Colonic mucosa (tissue), 4 donors: ENCODE results near the gene PRKAR2B. TPM values are rescaled to one million over a fixed set of nuclear protein-coding genes. Genes with fewer than 3 reads are reported as not detected.

Experiments
- DNase-seq: peaks from one replicate; pipeline ENCODE4 v3.0.0-alpha.2; 2020
- H3K27ac ChIP-seq: fragments of 200-600 bp; one replicate; pipeline ENCODE4 v1.8.0; 2021
- H3K27me3 ChIP-seq: fragments of 200-600 bp; one replicate; pipeline ENCODE4 v1.8.0; 2021
- H3K36me3 ChIP-seq: fragments of 200-600 bp; one replicate; pipeline ENCODE4 v1.8.0; 2021
- H3K4me1 ChIP-seq: fragments of 200-600 bp; one replicate; pipeline ENCODE4 v1.8.0; 2021; ENCODE audit warnings: mild to moderate bottlenecking
- H3K4me3 ChIP-seq: fragments of 200-600 bp; one replicate; pipeline ENCODE4 v1.8.0; 2021
- H3K9ac ChIP-seq, 2 donors: one replicate each; pipeline ENCODE4 v1.7.0; 2013; ENCODE audit warnings: control low read depth in 2 of 2, low read depth in 2 of 2, low read length in 2 of 2
- H3K9me3 ChIP-seq: fragments of 200-600 bp; one replicate; pipeline ENCODE4 v1.8.0; 2021
- intact Hi-C: fragments of 100-400 bp; cut with DNase I; formaldehyde crosslinking; loops from one replicate; pipeline ENCODE4 v1.14.1; 2022
- total RNA-seq, 2 donors: library from RNA; stranded (reverse); fragmentation: NEBNext Ultra II Directional in 1 of 2; extraction: Animal tissue kit (Norgen Biotek cat#: 25700) in 1 of 2; gene quantifications; one replicate each; pipeline ENCODE4 v1.2.1, GENCODE V29; 2021
- TF ChIP-seq, protein P1 (sequence below): fragments of 200-600 bp; IDR thresholded peaks from one replicate; pipeline ENCODE4 v1.8.0; 2022; ENCODE audit warnings: antibody characterized with exemption, mild to moderate bottlenecking
- donor health status: healthy.
- donor health status: DM: no; HTN: no; CAD: no.
- donor health status: DM: no; HTN: no; CAD: no.

PRKAR2B gene
- total RNA-seq, 2 donors from 2014 or later = 9.3 to 11.7 TPM

DNA sequence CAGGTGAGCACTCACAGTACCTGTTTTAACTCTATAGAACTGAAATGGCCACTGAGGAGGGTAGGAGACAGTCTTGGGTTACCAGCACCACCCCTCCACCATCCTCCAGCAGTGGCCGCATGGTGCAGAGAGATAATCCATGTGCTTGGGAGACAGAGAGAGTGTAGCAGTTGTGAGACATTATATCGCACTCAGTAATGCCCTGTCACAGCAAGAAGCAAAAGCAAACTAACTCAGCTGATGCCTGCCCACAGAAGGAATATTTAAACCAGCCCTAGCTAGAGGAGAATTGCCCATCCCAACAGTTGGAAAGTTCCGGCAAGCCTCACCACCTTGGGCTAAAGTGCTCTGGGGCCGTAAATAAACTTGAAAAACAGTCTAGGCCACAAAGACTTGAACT, 65.5 kb downstream of the PRKAR2B start:
- no peaks in the 10 kb centered on the region for H3K27me3 ChIP-seq
- no peaks in the 10 kb centered on the region for H3K9me3 ChIP-seq
- TF ChIP-seq, protein P1, sequence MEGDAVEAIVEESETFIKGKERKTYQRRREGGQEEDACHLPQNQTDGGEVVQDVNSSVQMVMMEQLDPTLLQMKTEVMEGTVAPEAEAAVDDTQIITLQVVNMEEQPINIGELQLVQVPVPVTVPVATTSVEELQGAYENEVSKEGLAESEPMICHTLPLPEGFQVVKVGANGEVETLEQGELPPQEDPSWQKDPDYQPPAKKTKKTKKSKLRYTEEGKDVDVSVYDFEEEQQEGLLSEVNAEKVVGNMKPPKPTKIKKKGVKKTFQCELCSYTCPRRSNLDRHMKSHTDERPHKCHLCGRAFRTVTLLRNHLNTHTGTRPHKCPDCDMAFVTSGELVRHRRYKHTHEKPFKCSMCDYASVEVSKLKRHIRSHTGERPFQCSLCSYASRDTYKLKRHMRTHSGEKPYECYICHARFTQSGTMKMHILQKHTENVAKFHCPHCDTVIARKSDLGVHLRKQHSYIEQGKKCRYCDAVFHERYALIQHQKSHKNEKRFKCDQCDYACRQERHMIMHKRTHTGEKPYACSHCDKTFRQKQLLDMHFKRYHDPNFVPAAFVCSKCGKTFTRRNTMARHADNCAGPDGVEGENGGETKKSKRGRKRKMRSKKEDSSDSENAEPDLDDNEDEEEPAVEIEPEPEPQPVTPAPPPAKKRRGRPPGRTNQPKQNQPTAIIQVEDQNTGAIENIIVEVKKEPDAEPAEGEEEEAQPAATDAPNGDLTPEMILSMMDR = no peak
- no peak overlapping the region for H3K4me3 ChIP-seq
- H3K4me1 ChIP-seq = no peaks in the 10 kb centered on the region
- no peak for DNase-seq
- no peak overlapping the region for H3K9ac ChIP-seq
- intact Hi-C loops = no loop called here
- H3K36me3 ChIP-seq = no peaks in the 10 kb centered on the region
- H3K27ac ChIP-seq = no peak overlapping the region

DNA sequence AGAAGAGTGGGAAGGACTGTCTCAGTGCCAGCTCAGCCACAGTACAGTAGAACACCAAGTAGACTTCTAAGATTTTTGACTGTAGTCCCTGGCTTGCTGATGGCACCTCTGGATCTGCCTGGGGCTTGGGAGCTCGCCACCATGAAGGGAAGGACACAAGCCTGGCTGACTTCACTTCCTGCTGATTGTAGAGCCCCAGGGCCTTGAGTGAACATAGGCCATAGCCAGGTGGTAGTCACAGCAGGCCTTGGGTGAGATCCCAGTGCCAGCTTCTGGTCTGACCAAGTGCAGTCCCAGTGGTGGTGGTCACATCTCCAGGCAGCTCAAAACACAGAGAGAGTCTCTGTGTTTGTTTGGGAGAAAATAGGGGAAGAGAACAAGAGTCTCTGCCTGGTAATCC, 66.7 kb downstream of the PRKAR2B start:
- no peak for DNase-seq
- H3K9ac ChIP-seq = no peak overlapping the region
- H3K9me3 ChIP-seq = no peaks in the 10 kb centered on the region
- TF ChIP-seq, protein P1 = no peak
- H3K36me3 ChIP-seq = no peaks in the 10 kb centered on the region
- no peaks in the 10 kb centered on the region for H3K27me3 ChIP-seq
- no peaks in the 10 kb centered on the region for H3K4me1 ChIP-seq
- intact Hi-C loops = no loop called here
- H3K4me3 ChIP-seq = no peak overlapping the region
- no peak overlapping the region for H3K27ac ChIP-seq

DNA sequence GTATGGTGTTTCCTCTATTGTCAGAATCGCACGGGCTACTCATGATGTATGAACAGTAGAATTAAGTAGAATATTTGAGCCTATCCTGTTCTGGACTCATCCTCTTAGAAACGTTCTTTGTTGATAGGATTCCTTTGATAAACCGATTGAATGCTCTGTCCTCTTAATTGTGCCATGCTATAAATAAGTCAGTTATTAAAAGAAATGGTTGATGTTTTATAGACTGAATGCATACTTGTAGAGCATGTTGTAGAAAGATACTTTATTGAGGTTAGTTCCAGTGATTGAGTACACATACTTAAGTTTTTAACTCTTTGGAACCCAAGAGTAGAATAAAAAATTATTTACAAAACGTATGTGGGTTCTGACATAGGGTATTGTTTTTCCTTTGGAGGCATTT, 69.4 kb downstream of the PRKAR2B start:
- Histone ChIP-seq H3K36me3 (no peaks in the 10 kb centered on the region), H3K9ac (no peak overlapping the region), H3K4me3 (no peak overlapping the region), H3K27ac (no peak overlapping the region), H3K4me1 (no peaks in the 10 kb centered on the region), H3K27me3 (no peaks in the 10 kb centered on the region), H3K9me3 (no peaks in the 10 kb centered on the region)
- intact Hi-C loops = no loop called here
- TF ChIP-seq, protein P1 = no peak
- DNase-seq = no peak

DNA sequence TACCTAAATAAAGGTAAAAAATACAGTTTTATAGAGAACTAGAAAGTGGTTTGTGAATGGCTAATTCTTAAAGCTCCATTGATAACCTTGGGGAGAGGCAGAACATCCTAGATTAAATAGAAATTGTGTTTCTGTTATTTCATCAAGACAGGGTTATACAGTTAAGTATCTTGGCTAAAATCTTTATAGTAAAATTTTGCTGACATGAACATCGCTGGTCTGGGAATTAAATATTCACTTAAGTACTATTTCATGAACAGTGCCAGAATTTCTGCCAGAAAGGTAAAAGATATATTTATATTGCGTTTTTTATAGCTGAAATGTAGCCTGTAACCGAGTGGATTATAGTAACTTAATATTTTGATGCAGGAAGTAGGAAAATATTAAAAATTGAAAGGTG, 70.6 kb downstream of the PRKAR2B start:
- H3K4me1 ChIP-seq = no peaks in the 10 kb centered on the region
- H3K9ac ChIP-seq = no peak overlapping the region
- no peak overlapping the region for H3K27ac ChIP-seq
- intact Hi-C loops = loop anchor here (1.0 kb wide), 1 partner anchor 13 kb away; no protein-coding TSS in a partner anchor
- no peaks in the 10 kb centered on the region for H3K36me3 ChIP-seq
- no peaks in the 10 kb centered on the region for H3K27me3 ChIP-seq
- DNase-seq = no peak
- TF ChIP-seq, protein P1 = no peak
- H3K9me3 ChIP-seq = no peaks in the 10 kb centered on the region
- no peak overlapping the region for H3K4me3 ChIP-seq

DNA sequence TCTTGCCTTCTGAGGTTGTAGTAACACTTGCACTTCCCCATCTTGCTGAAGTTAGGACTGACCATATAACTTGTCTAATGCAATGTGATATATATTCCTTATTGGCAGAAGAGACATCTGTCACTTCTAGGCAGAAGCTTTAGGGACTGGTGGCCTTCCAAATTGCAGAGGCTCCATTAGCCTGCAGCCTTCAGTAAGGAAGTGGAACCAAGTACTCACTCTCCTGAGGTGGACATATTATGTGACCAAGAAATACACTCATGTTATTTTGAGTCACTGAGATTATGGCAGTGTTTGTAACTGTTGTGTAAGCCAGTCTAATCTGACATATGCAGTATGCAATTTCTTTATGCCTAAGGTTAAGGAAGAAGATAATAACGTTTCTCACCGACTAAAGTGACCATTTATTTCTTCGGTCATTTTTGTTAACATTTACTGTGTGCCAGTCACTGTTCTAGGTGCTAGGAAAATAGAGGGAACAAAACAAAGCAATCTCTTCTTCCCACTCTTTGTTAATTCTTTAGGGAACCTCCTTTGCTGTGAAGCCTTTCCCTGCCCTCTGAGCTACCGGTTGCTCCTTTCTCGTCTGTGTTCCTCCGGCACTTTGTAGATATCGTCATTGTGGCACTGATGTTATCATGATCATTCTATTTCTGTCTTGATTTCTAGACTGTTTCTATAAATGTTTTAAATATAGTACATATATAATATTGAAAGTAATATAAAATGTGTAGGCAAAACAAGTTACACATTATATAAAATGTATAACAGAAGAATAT, 71.4 kb downstream of the PRKAR2B start:
- intact Hi-C loops = loop anchor here (1.0 kb wide), 1 partner anchor 12 kb away; no protein-coding TSS in a partner anchor
- Histone ChIP-seq H3K9me3 (no peaks in the 10 kb centered on the region), H3K4me3 (no peak overlapping the region), H3K9ac (no peak overlapping the region), H3K27ac (no peak overlapping the region), H3K36me3 (no peaks in the 10 kb centered on the region), H3K4me1 (no peaks in the 10 kb centered on the region), H3K27me3 (no peaks in the 10 kb centered on the region)
- DNase-seq = no peak
- TF ChIP-seq, protein P1 = no peak
